Activated CD4-positive, CD25-positive, alpha-beta regulatory T cell treated with anti-CD3 and anti-CD28 coated beads, Interleukin-2, amount 50 U/mL, for 16 hours (primary cell): ENCODE results near the gene MISP3.

Experiments used
- DNase-seq: peaks from one replicate; pipeline ENCODE4 v3.0.0-alpha.2; 2020; ENCODE audit warnings: low read depth, low spot score

The MISP3 gene

DNA sequence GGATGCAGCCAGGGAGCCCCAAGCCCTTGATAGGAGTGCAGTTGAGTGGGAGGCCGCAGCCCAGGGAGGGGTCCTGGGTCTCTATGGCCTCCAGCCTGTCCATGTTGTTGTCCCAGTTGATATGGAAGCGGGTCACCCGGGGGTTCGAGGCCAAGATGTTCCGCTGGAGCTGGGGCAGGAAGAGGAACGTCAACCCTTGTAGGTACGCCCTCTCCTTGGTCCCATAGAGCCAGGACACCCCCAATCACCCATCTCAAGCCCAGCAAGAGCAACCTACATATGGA is 47.9 kb downstream of the MISP3 start:
- no peak for DNase-seq

- DNase-seq, result no peak
Observed at GRCh38 chr19:14122924-14123323, 50.3 kb downstream of the MISP3 start.
